HG03196 (cell line): ENCODE results near the gene ALDH18A1.

Experiments used
- ATAC-seq: cut with Tn5 transposase; IDR thresholded peaks from one replicate; pipeline ENCODE4 v1.9.1; 2021; ENCODE audit not compliant: unreplicated experiment

ALDH18A1 gene

DNA sequence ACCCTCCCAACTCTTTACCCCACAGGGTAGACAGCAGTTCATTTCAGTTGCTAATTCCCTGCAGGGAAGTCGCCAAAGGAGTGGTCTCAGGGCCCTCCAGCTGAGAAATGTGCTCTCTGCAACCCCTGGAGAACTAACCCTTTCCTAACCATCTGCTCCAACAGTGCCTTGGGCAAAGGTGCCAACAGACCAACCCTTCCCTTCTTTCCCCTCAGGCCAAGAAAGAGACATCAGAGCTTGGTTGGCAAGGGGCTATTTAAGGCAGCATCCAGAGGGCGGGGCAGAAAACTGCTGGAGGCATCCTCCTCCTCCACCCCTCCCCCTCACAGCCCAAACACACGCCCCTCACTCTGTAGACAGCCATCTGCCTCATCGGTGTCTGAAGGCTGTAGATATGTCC, 97.0 kb downstream of the ALDH18A1 start:
- ATAC-seq = no peak

GRCh38 chr10:95558593-95559320, 97.8 kb downstream of the ALDH18A1 start:
- no peak for ATAC-seq

- no peak for ATAC-seq
These were observed 99.3 kb downstream of the ALDH18A1 start for GRCh38 chr10:95556994-95557767.
